Measurements from ENCODE around the gene ACOXL.

DNA sequence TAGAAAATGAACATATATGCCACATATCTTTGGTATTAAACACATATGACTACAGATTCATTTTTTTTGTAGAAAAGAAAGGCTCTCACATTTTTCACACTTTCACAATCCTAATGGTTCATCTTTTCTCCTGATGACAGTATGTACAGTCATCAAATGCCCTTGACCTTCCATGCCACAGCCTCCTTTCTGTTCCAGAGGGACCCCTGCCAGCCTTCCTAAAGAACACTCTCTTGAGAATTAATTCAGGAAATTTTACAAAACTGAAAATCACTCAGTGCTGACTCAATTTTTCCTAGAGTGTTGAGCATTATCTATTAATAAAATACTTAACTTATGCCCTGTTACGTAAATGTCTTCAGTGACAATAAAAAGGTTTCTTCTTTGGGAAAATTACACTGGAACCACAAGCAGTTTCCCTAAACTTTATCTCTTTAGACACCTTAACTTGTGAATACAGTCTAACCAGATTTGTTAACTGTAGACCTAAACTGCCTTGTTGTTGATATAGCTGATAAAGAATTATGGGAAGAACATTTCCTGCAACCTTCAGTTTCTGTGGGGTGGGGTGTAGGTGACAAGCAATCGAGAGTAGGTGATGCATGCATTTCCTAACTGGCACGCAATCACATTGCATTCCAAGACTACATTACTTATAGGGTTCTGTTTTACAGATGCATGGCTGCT is 15.3 kb upstream of the ACOXL start:
- TF ChIP-seq, protein P1, sequence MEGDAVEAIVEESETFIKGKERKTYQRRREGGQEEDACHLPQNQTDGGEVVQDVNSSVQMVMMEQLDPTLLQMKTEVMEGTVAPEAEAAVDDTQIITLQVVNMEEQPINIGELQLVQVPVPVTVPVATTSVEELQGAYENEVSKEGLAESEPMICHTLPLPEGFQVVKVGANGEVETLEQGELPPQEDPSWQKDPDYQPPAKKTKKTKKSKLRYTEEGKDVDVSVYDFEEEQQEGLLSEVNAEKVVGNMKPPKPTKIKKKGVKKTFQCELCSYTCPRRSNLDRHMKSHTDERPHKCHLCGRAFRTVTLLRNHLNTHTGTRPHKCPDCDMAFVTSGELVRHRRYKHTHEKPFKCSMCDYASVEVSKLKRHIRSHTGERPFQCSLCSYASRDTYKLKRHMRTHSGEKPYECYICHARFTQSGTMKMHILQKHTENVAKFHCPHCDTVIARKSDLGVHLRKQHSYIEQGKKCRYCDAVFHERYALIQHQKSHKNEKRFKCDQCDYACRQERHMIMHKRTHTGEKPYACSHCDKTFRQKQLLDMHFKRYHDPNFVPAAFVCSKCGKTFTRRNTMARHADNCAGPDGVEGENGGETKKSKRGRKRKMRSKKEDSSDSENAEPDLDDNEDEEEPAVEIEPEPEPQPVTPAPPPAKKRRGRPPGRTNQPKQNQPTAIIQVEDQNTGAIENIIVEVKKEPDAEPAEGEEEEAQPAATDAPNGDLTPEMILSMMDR (IDR thresholded peaks at IDR 0.05) = no peak
- TF ChIP-seq POLR2A (IDR thresholded peaks at IDR 0.05) = no peak
